ENCODE data around the gene DHFR.

DNA sequence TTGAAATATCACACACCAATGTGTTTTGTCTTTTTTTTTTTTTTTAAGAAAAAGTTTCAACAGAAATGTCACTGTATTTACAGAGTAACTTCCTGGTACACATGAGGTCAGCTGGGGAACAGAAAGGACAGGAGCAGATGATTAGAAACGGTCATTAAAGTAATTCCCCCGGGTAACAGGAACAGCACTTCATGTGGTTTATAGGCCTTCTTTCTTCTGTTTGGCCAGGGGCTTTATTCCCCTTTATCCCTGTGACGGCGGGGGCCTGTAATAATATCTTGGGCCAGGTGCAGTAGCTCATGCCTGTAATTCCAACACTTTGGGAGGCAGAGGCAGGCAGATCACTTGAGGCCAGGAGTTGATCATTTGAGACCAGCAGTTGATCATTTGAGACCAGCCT is 30.8 kb downstream of the DHFR start:
- TF ChIP-seq, protein P1, sequence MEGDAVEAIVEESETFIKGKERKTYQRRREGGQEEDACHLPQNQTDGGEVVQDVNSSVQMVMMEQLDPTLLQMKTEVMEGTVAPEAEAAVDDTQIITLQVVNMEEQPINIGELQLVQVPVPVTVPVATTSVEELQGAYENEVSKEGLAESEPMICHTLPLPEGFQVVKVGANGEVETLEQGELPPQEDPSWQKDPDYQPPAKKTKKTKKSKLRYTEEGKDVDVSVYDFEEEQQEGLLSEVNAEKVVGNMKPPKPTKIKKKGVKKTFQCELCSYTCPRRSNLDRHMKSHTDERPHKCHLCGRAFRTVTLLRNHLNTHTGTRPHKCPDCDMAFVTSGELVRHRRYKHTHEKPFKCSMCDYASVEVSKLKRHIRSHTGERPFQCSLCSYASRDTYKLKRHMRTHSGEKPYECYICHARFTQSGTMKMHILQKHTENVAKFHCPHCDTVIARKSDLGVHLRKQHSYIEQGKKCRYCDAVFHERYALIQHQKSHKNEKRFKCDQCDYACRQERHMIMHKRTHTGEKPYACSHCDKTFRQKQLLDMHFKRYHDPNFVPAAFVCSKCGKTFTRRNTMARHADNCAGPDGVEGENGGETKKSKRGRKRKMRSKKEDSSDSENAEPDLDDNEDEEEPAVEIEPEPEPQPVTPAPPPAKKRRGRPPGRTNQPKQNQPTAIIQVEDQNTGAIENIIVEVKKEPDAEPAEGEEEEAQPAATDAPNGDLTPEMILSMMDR (IDR thresholded peaks at IDR 0.05): no peak
- no peak for TF ChIP-seq POLR2AphosphoS5 (IDR thresholded peaks at IDR 0.05)
- TF ChIP-seq POLR2A (IDR thresholded peaks at IDR 0.05): no peak

Data from breast epithelium (tissue), 3 donors.